GM19324 (cell line): ENCODE data around the gene ZNF226.
A peak's percentile ranks its signal among the peaks of the same experiment; 100 is the strongest.
"Not testable (repeated sequence)": the region's sequence is repeated elsewhere in the genome, so short reads cannot be mapped to it uniquely, and the experiment has no call there.

Experiments used
- ATAC-seq: cut with Tn5 transposase; IDR thresholded peaks from one replicate; pipeline ENCODE4 v1.9.1; 2021; ENCODE audit warnings: mild to moderate bottlenecking, moderate library complexity; ENCODE audit not compliant: unreplicated experiment, low FRiP score

Gene ZNF226

DNA sequence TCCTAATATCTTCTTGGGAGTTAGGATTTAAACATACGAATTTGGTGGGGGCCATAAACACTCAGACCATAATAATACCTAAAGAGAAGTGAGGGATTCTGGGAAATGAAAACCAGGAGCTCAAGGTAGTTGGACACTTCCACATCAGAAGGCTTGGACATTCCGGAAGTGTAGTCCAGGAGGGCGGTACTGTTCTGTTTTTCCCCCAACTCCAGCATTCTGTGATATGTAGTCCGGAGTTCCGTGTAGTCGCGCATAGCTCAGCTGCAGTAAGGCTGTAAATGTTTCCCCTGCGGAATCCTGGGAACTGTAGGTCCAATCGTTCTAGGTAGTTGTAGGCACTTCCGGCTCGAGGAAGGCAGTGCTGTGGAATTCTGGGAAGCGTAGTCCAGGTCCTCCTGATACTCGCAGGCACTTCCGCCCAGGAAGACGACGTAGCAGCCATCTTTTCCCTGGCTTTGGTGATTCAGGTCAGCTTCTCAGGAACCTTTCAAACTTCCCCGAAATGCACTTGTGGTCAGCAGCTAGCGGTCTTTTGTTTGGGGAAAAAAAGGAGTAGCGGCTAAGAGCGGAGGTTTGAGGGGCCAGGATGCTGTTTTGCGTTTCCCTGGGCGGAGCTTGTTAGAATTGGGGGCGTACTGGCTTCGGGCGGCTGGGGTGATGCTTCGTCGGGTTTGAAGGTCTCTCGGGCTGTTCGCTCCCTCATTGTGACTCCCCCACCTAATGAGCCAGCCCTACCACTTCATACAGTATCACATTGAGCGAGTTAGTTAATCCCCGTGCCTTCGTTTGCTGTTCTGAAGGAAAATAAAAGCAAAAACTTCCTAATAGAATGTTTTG lies at the start of gene ZNF226:
ZNF226 (plus strand) TSS at position 428 of the 840 bp plus-strand sequence. CDS start 4,981 bp downstream, outside the sequence.
- peak; percentile 94 for ATAC-seq

DNA sequence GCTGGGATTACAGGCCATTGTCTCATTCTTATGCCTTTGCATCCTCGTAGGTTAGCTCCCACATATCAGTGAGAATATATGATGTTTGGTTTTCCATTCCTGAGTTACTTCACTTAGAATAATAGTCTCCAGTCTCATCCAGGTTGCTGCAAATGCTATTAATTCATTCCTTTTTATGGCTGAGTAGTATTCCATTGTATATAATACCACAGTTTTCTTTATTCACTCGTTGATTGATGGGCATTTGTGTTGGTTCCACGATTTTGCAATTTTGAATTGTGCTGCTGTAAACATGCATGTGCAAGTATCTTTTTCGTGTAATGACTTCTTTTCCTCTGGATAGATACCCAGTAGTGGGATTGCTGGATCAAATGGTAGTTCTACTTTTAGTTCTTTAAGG lies 43.7 kb upstream of the ZNF226 start:
- not testable (repeated sequence) for ATAC-seq

DNA sequence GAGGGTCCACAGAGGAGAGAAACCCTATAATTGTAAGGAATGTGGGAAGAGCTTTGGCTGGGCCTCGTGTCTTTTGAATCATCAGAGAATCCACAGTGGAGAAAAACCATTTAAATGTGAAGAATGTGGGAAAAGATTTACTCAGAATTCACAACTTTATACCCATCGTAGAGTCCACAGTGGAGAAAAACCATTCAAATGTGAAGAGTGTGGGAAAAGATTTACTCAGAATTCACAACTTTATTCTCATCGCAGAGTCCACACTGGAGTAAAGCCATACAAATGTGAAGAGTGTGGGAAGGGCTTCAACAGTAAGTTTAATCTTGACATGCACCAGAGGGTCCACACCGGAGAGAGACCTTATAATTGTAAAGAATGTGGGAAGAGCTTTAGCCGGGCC lies 32.9 kb upstream of the ZNF226 start:
- ATAC-seq, result no peak

DNA sequence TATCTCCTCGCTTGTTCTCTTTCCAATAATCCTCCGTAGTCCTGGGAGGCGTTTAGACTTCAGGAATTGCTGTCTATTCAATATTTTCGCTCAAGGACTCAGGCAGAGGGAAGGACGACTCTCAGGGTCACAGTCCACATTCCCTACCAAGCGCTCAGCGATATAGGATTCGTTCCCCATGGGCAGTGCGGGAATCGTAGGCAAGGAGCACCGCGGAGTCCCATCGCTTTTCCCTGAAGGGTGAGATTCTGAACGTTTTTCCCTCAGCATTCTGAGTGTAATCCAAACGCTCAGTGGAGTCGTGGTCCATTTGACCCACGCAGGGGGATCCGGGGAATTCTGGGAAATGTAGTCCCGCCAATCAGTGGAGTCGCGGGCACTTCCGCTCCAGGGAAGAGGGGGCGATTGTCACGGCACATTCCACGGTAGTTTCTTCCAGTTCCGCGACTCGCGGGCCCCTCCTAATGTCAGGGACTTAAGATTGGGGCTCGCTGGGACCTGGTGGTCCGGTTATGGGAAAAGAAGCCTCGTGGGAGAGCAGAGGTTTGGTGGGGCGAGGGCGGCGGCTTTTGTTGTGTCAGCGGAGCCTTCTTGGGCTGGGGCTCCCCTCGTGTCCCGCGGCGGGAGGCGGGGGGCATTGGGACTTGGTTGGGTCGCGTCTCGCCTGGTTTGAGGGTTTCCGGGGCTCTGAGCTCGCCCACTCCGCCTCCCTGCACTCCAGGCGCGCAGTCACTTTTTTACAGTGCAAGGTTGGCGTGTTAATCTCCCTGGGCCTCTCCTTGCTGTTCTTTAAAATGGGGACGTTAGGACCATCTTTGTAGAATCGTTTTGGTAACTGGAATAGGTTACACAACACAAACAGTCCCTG lies 23.5 kb upstream of the ZNF226 start, which contains the start of gene ZNF234:
ZNF234 (plus strand) TSS at position 364 of the 868 bp plus-strand sequence. CDS start 3,079 bp downstream, outside the sequence.
- peak; percentile 84 for ATAC-seq

DNA sequence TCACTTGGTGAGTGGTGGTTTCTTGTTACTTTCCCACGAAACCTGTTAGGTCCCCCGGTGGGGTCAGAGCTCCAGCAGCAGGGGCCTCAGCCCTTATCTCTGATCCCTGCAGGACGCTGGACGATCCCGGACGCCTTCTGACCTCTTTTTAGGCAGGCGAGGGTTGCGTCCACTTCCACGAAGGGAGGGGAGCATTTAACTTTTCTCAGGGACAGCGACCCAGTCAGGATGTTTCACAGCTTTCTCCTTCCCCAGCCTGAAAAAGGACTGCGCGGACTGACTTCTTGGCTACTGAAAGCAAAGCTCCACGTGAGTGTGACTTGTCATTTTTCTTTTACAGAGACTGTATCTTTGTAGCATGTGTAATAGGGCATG lies 22.9 kb upstream of the ZNF226 start:
- no peak for ATAC-seq

DNA sequence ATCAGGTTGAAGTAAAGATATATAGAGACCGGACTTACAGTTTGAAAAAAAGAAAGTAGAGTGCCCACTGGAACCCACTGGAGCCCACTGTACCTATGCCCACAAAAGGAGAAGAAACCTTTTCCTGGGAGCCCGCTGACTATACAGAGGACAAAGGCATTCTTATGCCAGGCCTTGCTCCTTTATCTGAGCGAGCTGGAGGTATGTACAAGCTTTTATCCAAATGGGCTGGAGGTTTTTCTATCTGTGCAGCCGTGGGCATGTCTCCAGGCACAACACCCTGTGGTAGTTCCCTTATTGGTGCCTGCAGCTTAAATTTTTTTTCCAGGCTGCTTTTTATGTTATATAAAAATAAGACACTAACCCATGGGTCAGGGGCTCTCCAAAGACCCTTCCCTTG lies 15.1 kb upstream of the ZNF226 start:
- no peak for ATAC-seq

DNA sequence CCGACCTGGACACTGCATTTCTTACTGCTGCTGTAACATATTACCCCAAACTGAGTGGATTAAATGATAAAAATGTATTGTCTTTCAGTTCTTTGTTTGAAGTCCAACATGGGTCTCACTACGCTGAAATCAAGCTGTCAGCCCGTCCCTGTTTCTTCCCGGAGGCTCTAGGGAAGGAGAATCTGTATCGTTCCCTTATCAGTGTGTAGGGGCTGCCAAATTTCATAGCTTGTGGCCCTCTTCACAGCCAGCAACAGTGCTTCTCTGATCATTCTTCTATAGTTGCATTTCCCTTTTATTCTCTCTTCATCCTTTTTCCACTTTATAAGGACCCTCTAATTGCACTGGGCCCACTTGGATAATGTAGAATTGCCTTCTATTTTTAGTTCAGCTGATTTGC lies 13.4 kb upstream of the ZNF226 start:
- ATAC-seq, result no peak

DNA sequence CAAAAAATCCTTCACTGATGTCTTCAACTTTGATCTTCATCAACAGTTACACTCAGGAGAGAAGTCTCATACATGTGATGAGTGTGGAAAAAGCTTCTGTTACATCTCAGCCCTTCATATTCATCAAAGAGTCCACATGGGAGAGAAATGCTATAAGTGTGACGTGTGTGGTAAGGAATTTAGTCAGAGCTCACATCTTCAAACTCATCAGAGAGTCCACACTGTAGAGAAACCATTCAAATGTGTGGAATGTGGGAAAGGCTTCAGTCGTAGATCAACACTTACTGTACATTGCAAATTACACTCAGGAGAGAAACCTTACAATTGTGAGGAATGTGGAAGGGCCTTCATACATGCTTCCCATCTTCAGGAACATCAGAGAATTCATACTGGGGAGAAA lies 8.4 kb upstream of the ZNF226 start:
- ATAC-seq, result no peak

DNA sequence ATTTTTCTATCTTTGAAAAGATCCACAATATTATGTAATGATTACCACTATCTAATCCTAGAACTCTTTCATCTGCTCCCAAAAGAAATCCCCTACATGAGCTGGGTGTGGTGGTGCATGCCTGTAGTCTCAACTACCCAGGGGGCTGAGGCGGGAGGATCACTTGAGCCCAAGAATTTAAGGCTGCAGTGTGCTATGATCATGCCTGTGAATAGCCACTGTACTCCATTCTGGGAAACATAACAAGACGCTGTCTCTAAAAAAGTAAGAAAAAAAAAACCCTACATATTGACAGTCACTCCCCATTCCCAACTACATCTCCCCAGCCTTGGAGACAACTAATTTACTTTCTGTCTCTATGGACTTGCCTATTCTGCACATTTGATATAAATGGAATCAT lies 1.1 kb upstream of the ZNF226 start:
- ATAC-seq, result no peak

DNA sequence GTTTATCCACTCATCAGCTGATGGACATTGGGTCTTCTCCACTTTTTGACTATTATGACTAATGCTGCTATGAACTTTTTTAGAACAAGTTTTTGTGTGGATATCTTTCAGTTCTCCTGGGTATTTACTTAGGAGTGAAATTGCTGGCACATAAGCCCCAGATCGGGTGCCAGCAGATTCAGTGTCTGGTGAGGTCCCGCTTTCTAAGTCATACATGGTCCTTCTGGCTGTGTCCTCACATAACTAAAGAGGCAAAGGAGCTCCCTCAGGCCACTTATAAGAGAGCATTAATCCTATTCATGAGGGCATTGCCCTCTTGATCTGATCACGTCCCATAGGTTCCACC lies 600 bp upstream of the ZNF226 start:
- no peak for ATAC-seq

DNA sequence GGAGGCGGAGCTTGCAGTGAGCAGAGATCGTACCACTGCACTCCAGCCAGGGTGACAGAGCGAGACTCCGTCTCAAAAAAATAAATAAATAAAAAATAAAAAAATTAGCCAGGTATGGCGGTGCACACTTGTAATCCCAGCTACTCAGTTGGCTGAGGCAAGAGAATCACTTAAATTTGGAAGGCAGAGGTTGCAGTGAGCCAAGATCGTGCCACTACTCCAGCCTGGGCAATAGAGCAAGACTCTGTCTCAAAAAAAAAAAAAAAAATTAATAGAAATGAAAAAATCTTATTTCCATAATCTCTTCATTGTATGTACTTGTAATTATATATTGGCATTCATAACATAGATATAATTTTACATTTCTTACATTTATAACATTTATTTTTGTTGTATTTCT lies 5.8 kb downstream of the ZNF226 start:
- ATAC-seq, result not testable (repeated sequence)

DNA sequence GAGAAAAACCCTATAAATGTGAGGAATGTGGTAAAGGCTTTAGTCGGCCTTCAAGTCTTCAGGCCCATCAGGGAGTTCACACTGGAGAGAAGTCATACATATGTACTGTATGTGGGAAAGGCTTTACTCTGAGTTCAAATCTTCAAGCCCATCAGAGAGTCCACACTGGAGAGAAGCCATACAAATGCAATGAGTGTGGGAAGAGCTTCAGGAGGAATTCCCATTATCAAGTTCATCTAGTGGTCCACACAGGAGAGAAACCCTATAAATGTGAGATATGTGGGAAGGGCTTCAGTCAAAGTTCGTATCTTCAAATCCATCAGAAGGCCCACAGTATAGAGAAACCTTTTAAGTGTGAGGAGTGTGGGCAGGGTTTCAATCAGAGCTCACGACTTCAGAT lies 11.7 kb downstream of the ZNF226 start:
- no peak for ATAC-seq

DNA sequence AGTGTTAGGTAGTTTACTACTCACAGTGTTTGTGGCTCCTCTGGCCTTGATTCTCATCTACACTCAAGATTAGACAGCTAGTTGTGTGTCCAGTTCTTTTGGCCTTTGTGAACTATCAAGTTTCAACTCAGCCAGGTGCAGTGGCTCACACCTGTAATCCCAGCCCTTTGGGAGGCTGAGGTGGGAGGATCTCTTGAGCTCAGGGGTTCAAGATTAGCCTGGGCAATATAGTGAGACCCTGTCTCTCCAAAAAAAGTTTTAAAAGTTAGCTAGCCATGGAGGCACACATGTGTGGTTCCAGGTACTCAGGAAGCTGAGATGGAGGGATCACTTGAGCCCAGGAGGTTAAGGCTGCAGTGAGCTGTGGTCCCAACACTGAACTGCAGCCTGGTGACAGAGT lies 16.1 kb downstream of the ZNF226 start:
- no peak for ATAC-seq

DNA sequence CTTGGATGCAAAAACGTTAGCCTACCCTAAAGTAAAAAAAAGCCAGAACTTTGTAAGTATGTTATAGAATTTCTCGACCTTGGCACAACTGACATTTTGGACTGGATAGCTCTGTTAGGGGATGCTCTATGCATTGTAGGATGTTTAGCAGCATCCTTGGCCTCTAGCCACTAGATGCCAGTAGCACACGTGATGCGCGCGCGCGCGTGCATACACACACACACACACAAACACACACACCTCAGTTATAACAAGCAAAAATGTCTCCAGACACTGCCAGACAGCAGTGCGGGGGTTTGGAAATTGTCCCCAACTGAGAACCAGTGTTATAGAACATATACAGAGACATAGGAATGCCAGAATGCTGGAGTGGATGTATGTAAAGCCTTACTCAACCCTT lies 17.2 kb downstream of the ZNF226 start:
- no peak for ATAC-seq

DNA sequence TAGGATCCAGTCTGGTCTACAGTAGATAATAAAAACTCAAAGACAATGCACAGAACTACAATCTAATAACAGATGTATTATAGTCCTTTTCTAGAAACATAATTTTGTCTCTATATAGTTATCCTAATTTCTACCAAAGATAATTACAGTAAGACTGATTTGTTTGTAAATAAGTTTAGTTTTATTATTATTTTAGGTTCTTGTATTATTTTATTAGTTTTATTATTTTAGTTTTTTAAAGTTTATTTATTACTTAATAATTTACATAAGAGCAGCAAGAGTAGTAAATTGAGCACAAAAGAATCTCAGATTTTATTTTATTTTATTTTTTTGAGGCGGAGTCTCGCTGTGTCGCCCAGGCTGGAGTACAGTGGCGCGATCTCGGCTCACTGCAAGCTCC lies 25.1 kb downstream of the ZNF226 start:
- no peak for ATAC-seq

DNA sequence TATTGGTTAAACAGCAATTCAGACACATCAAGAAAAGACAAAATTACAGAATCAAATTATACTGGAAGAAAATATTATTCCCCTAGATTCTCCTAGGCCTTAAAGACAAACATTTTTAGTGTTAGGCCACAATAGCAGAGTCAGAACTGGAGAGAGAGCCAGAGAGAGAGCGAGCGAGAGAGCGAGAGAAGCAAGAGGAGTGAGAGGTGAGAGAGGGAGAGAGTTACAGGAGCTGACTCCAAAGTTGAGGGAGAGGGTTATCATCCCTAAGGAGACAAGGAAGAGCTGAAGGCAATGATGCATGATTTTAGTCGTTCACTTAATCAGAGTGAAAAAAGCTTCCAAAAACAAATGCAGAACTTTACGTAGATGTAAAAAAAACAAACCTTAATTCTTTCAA lies 27.2 kb downstream of the ZNF226 start:
- no peak for ATAC-seq

DNA sequence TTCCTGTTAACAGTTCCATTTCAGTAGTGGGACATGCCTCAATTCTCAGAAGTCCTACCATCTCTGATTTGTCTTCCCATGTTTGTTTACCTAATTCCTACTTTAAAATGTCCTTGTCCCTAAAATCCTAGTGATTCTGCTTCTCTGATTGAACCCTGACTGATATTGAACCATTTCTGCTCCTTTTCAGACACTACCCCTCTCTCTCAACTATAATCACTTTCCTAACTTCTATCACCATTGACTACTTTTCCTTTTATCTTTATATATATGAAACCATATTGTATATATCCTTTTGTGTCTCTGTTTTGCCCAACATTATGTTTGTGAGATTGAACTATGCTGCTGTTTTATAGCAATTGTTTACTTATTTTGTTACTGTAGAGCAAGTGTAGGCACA lies 31.9 kb downstream of the ZNF226 start:
- no peak for ATAC-seq

DNA sequence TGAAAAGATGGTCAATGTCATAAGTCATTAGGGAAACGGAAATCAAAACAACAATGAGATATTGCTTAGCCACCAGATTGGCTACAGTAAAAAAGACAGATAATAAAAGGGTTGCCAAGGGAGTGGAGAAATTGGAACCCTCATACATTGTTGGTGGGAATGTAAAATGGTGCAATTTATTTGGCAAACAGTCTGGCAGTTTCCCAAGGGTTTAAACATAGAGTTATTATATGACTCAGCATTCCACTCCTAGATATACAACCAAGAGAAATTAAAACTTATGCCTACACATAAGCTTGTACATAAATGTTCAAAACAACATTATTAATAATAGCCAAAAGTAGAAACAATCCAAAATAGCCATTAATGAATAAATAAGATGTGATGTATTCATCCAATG lies 37.6 kb downstream of the ZNF226 start:
- ATAC-seq, result no peak

DNA sequence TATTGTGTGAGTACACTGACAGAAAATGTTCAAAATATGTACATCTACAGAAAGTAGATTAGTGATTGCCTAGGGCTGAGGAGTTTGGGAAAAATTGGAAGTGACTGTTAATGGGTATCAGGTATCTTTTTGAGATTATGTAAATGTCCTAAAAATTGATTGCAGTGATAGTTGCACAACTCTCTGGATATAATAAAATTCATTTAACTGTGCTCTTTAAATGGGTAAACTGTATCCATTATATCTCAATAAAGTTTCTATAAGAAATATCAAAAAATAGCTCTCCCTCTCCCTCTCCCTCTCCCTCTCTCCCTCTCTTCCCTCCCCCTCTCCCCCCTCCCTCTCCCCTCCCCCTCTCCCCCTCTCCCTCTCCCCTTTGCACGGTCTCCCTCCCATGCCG lies 38.1 kb downstream of the ZNF226 start:
- ATAC-seq, result no peak

DNA sequence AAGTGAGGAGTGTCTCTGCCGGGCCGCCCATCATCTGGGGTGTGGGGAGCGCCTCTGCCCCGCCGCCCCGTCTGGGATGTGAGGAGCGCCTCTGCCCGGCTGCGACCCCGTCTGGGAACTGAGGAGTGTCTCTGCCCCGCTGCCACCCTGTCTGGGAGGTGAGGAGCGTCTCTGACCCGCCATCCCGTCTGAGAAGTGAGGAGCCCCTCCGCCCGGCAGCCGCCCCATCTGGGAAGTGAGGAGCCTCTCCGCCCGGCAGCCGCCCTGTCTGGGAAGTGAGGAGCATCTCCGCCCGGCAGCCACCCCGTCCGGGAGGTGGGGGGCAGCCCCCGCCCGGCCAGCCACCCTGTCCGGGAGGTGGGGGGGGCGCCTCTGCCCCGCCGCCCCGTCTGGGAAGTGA lies 39.0 kb downstream of the ZNF226 start:
- not testable (repeated sequence) for ATAC-seq

DNA sequence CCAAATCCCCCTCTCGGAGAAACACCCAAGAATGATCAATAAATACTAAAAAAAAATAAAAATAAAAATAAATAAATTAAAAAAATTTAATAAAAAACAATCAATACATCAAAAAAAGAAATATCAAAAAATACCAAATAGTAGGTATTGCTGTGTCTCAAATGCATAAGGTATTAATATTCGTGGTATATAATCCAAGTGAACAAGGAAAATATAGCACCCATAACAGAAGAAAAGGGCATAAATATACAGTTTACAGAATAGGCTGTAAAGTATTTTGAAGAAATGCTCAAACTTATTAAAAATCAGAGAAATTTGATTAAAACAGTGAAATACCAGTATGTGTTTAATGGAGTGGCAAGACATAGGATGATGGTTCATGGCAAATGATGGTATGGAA lies 39.9 kb downstream of the ZNF226 start:
- no peak for ATAC-seq
